MCF 10A (cell line): Measurements from ENCODE around the gene RFC1. TPM values are rescaled to one million over a fixed set of nuclear protein-coding genes. Genes with fewer than 3 reads are reported as not detected.
A peak's percentile ranks its signal among the peaks of the same experiment; 100 is the strongest.

Source experiments
- BruUV-seq: library from RNA; stranded (reverse); fragments of 400-500 nt; replicated peaks from 2 replicates; lab custom pipeline; 2021; lab: Mats Ljungman, UMichigan
- CTCF ChIA-PET: fragments of 300-600 bp; sonication (Branson Sonifier 250); formaldehyde crosslinking; extraction: SDS; loops from one replicate; lab custom pipeline; 2021; ENCODE audit warnings: antibody characterized with exemption, inconsistent platforms; lab: Yijun Ruan, JAX
- POLR2A ChIA-PET: fragments of 300-600, 350-650 bp; sonication (Branson Sonifier 250); formaldehyde crosslinking; extraction: SDS; loops from one replicate; lab custom pipeline; 2020; ENCODE audit warnings: antibody characterized with exemption, inconsistent platforms; lab: Yijun Ruan, JAX
- DNase-seq: peaks from one replicate; pipeline ENCODE4 v3.0.0-alpha.2; 2018; ENCODE audit not compliant: unreplicated experiment
- H3K27ac Mint-ChIP-seq: one replicate; pipeline ENCODE4 v1.8.0; 2022; ENCODE audit warnings: mild to moderate bottlenecking, low read depth, mixed read lengths; ENCODE audit not compliant: unreplicated experiment
- H3K27me3 Mint-ChIP-seq: one replicate; pipeline ENCODE4 v1.8.0; 2022; ENCODE audit warnings: mixed read lengths; ENCODE audit not compliant: insufficient read depth, unreplicated experiment
- H3K36me3 Mint-ChIP-seq: one replicate; pipeline ENCODE4 v1.8.0; 2022; ENCODE audit warnings: mild to moderate bottlenecking, moderate library complexity, mixed read lengths; ENCODE audit not compliant: insufficient read depth, unreplicated experiment
- H3K4me1 Mint-ChIP-seq: one replicate; pipeline ENCODE4 v1.8.0; 2022; ENCODE audit warnings: mixed read lengths; ENCODE audit not compliant: insufficient read depth, unreplicated experiment
- H3K4me3 Mint-ChIP-seq: one replicate; pipeline ENCODE4 v1.8.0; 2022; ENCODE audit warnings: mild to moderate bottlenecking, moderate library complexity, mixed read lengths; ENCODE audit not compliant: unreplicated experiment
- H3K9me3 Mint-ChIP-seq: one replicate; pipeline ENCODE4 v1.8.0; 2022; ENCODE audit warnings: mixed read lengths; ENCODE audit not compliant: unreplicated experiment
- CTCF ChIP-seq: fragments of 200-600 bp; IDR thresholded peaks from one replicate; pipeline ENCODE4 v1.8.0; 2022; ENCODE audit warnings: antibody characterized with exemption, mild to moderate bottlenecking; ENCODE audit not compliant: unreplicated experiment
- intact Hi-C: fragments of 100-400 bp; cut with micrococcal nuclease; formaldehyde crosslinking; loops from 2 replicates; pipeline ENCODE4 v1.14.1; 2022
- total RNA-seq: library from RNA; stranded (reverse); gene quantifications from 2 replicates; pipeline ENCODE4 v1.2.3, GENCODE V29; 2022

The RFC1 gene
- total RNA-seq, 1 experiment from 2014 or later, result 99.5 TPM

DNA sequence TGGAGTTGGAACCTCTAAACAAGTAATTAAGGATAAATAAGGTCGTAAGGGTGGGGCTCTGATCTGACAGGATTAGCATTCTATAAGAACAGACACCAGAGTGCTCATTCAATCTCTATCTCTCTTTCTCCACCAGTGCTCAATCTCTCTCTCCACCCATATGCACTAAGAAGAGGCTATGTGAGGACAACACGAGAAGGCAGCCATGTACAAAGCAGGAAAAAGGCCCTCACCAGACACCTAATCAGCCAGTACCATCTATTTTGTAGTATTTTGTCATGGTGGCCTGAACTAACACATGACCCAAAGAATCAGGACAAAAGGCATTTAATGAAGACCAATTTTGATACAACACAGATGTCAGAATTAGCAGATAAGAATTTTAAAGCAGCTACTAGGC lies 16.8 kb downstream of the RFC1 start:
- Mint-ChIP-seq H3K4me3 (no peak overlapping the region), H3K27ac (peak overlapping the region; percentile 19), H3K9me3 (no peaks in the 10 kb centered on the region), H3K36me3 (peaks cover 31% of the 10 kb centered on the region), H3K4me1 (peaks cover 34% of the 10 kb centered on the region), H3K27me3 (no peaks in the 10 kb centered on the region)
- CTCF ChIA-PET, result interaction anchor here (0.6 kb wide), 1 partner anchor 105 kb away, joined by 3 read pairs; no protein-coding TSS in a partner anchor
- POLR2A ChIA-PET, result interaction anchor here (9.0 kb wide), 1 partner anchor 17 kb away, joined by 105 read pairs; the partner anchor contains the start of gene RFC1
- intact Hi-C loops, result no loop called here
- TF ChIP-seq CTCF, result no peak
- DNase-seq, result no peak
- no TSS peak for BruUV-seq

DNA sequence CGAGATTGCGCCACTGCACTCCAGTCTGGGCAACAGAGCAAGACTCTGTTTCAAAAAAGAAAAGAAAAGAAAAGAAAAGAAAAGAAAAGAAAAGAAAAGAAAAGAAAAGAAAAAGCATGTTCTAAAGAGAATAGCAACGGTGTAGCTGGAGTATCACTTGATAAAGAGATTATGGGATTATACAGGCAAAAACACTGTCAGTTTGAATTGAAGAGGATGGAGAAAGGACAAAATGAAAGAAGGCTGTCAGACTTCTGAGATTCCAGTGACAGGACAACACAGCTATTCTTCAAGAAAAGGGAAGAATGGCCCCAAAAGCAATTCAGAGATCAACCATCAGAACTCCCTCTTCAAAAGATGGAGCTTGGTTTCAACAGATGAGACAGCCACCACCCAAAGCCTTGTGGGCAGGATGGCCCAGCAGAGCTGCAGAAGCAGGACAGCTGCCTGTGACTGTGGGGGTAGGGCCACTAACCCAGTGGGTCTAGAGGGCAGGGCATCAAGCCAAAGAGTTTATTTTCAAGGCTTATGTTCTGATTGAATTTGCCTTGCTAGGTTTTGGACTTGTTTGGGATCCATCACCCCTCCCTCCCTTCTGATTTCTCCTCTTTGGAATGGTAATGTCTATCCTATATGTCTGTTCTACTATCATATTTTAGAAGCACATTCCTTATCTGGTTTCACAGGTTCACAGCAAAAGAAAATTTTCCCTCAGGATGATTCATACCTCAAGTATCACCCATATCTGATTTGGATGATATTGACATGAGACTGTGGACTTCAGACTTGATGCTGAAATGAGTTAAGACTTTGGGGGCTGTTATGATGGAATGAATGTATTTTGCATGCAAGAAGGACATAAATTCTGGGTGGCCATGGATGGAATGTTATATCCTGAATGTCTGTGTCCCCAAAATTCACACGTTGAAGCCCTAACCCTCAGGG lies 17.5 kb downstream of the RFC1 start:
- Mint-ChIP-seq H3K27ac (peak overlapping the region; percentile 19), H3K9me3 (no peaks in the 10 kb centered on the region), H3K36me3 (peaks cover 37% of the 10 kb centered on the region), H3K4me3 (no peak overlapping the region), H3K27me3 (no peaks in the 10 kb centered on the region), H3K4me1 (peaks cover 27% of the 10 kb centered on the region)
- no peak for DNase-seq
- no TSS peak for BruUV-seq
- intact Hi-C loops, result no loop called here
- CTCF ChIA-PET, result no interaction called here
- TF ChIP-seq CTCF, result no peak
- POLR2A ChIA-PET, result no interaction called here

DNA sequence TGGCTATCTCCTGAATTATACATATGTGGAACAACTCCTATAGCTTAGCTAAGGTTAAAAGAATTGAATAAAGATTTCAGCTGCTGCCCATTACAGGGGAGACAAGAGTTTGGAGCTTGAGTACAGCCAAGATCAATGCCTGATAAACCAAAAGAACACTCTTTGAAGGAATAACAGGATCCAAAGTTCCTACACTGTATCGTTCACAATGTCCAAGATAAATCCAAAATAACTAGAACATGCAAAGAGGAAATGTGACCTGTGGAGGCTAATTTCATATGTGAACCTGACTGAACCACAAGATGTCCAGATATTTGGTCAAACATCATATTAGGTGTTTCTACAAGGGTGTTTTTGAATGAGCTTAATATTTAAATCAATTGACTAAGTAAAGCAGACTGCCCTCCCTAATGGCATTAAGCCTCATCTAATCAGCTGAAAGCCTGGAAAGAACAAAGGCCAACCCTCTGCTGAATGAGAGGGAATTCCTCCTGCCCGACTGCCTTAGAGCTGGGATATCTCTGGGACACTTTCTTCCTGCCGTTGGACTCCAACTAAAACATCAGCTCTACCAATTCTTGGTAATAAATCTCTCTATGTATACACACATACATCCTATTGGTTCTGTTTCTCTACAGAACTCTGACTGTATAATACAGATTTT lies 19.2 kb downstream of the RFC1 start:
- peaks cover 54% of the 10 kb centered on the region for H3K36me3 Mint-ChIP-seq
- H3K4me3 Mint-ChIP-seq, result no peak overlapping the region
- ChIA-PET POLR2A (interaction anchor here (0.6 to 1.6 kb wide), 7 partner anchors 9 to 354 kb away, joined by 3 to 7 read pairs (median 4); partner anchors contain the start of gene RFC1), CTCF (interaction anchor here (0.5 kb wide), 1 partner anchor 673 kb away, joined by 3 read pairs; no protein-coding TSS in a partner anchor)
- no peaks in the 10 kb centered on the region for H3K27me3 Mint-ChIP-seq
- H3K4me1 Mint-ChIP-seq, result peaks cover 20% of the 10 kb centered on the region
- H3K9me3 Mint-ChIP-seq, result no peaks in the 10 kb centered on the region
- H3K27ac Mint-ChIP-seq, result no peak overlapping the region
- DNase-seq, result no peak
- no peak for TF ChIP-seq CTCF
- intact Hi-C loops, result no loop called here
- no TSS peak for BruUV-seq

DNA sequence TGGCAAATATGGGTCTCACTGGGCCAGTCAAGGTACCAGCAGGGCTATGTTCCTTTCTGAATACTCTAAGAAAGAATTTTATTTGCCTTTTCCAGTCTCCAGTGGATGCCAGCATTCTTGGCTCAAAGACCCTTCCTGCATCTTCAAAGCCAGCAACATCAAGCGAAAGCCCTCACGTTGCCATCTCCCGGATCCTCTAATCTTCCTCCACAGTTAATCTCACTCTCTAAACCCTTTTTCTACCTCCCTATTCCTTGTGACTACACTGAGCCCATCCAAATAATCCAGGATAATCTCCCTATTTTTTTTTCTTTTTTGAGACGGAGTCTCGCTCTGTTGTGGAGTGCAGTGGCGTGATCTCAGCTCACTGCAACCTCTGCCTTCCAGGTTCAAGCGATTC lies 23.4 kb downstream of the RFC1 start:
- H3K27ac Mint-ChIP-seq, result peak overlapping the region; percentile 69
- CTCF ChIA-PET, result no interaction called here
- no TSS peak for BruUV-seq

More for the DNA sequence above, 23.4 kb downstream of the RFC1 start:
- POLR2A ChIA-PET, result interaction anchor here (0.6 to 3.1 kb wide), 3 partner anchors 11 to 117 kb away, joined by 3 to 11 read pairs (median 3); no protein-coding TSS in a partner anchor
- intact Hi-C loops, result no loop called here
- DNase-seq, result no peak
- Mint-ChIP-seq H3K4me1 (peaks cover 11% of the 10 kb centered on the region), H3K36me3 (peaks cover 47% of the 10 kb centered on the region), H3K27me3 (no peaks in the 10 kb centered on the region), H3K4me3 (no peak overlapping the region), H3K9me3 (no peaks in the 10 kb centered on the region)
- TF ChIP-seq CTCF, result no peak
